Globus pallidus (tissue), 1 donor: ENCODE results near the gene FRAS1.
"Not testable (repeated sequence)": the region's sequence is repeated elsewhere in the genome, so short reads cannot be mapped to it uniquely, and the experiment has no call there.

Source experiments
- DNase-seq: peaks from one replicate; pipeline ENCODE4 v3.0.0-alpha.2; 2015; ENCODE audit warnings: low spot score

The FRAS1 gene

GRCh38 chr4:78213218-78213617, 156.1 kb downstream of the FRAS1 start:
- DNase-seq, result no peak

- no peak for DNase-seq
These were observed 157.0 kb downstream of the FRAS1 start for GRCh38 chr4:78214078-78214477.

- DNase-seq, result no peak
These were observed 160.4 kb downstream of the FRAS1 start for GRCh38 chr4:78217557-78217956.

GRCh38 chr4:78218260-78218659, 161.1 kb downstream of the FRAS1 start:
- DNase-seq, result no peak

GRCh38 chr4:78219825-78220224, 162.7 kb downstream of the FRAS1 start:
- DNase-seq, result no peak

- no peak for DNase-seq
These were observed 163.2 kb downstream of the FRAS1 start for GRCh38 chr4:78220283-78220682.

GRCh38 chr4:78222575-78223186, 165.6 kb downstream of the FRAS1 start:
- DNase-seq, result no peak

GRCh38 chr4:78225236-78225635, 168.1 kb downstream of the FRAS1 start:
- DNase-seq, result no peak

- DNase-seq, result no peak
These were observed 169.2 kb downstream of the FRAS1 start for GRCh38 chr4:78226279-78226678.

GRCh38 chr4:78227411-78228057, 170.4 kb downstream of the FRAS1 start:
- no peak for DNase-seq

- DNase-seq, result no peak
These were observed 178.7 kb downstream of the FRAS1 start for GRCh38 chr4:78235800-78236199.

GRCh38 chr4:78237360-78237759, 180.2 kb downstream of the FRAS1 start:
- DNase-seq, result no peak

GRCh38 chr4:78242071-78242470, 184.9 kb downstream of the FRAS1 start:
- DNase-seq, result no peak

- no peak for DNase-seq
These were observed 187.8 kb downstream of the FRAS1 start for GRCh38 chr4:78244705-78245485.

GRCh38 chr4:78247536-78248285, 190.6 kb downstream of the FRAS1 start:
- no peak for DNase-seq

GRCh38 chr4:78250500-78250899, 193.4 kb downstream of the FRAS1 start:
- DNase-seq, result no peak

- DNase-seq, result not testable (repeated sequence)
These were observed 195.7 kb downstream of the FRAS1 start for GRCh38 chr4:78252773-78253172.

- DNase-seq, result no peak
These were observed 197.8 kb downstream of the FRAS1 start for GRCh38 chr4:78254893-78255292.

- no peak for DNase-seq
These were observed 207.9 kb downstream of the FRAS1 start for GRCh38 chr4:78265006-78265405.

- no peak for DNase-seq
These were observed 210.7 kb downstream of the FRAS1 start for GRCh38 chr4:78267790-78268189.

- no peak for DNase-seq
These were observed 211.5 kb downstream of the FRAS1 start for GRCh38 chr4:78268597-78268996.

- not testable (repeated sequence) for DNase-seq
These were observed 218.3 kb downstream of the FRAS1 start for GRCh38 chr4:78275450-78275849.
